ENCODE measurements around the gene ALG11. TPM values are rescaled to one million over a fixed set of nuclear protein-coding genes. Genes with fewer than 3 reads are reported as not detected.

The ALG11 gene
- total and polyA plus RNA-seq, 2 donors (not counting 1 experiment from before 2014, with no cell fraction given) = 3.2 to 38.8 TPM

DNA sequence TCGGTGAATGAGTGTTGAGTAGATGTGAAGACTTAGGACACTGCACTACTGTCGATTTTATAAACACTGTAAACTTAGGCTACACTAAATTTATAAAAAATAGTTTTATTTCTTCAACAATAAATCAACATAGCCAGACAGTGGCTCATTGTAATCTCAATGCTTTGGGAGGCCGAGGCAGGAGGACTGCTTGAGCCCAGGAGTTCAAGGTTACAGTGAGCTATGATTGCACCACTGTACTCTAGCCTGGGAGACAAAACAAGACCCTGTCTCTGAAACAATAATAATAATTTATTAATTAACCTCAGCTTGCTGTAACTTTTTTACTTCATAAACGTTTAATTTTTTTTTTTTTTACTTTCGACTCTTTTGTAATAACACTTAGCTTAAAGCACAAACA is 35.3 kb upstream of the ALG11 start:
- Mint-ChIP-seq H3K9me3 (ENCODE audit: insufficient read depth) (no peaks in the 10 kb centered on the region), H3K27me3 (peaks cover 11% of the 10 kb centered on the region), H3K27ac (no peak overlapping the region), H3K4me1 (no peaks in the 10 kb centered on the region), H3K4me3 (no peak overlapping the region)
- Histone ChIP-seq H3K9ac (ENCODE audit: low read length) (no peak overlapping the region), H3K4me2 (replicated peaks; ENCODE audit: low read depth, low read length, poor library complexity, severe bottlenecking) (no peak overlapping the region), H3K4me1 (ENCODE audit: control insufficient read depth in 2 of 2, insufficient read depth in 2 of 2, low read length in 2 of 2) (no peaks in the 10 kb centered on the region), H3K36me3 (replicated peaks in 1 of 2; ENCODE audit: control extremely low read depth in 1 of 2, control insufficient read depth in 1 of 2, extremely low read depth in 1 of 2, insufficient read depth in 2 of 2, low read length in 1 of 2) (no peaks in the 10 kb centered on the region), H2AFZ (ENCODE audit: insufficient read depth, low read depth, low read length, poor library complexity, severe bottlenecking) (no peak overlapping the region), H3K27ac (ENCODE audit: low read length in 2 of 2) (no peak overlapping the region), H3K4me3 (ENCODE audit: control extremely low read depth in 1 of 5, extremely low read depth in 1 of 5, insufficient read depth in 1 of 5, low read depth in 2 of 5, low read length in 4 of 5) (no peak overlapping the region), H3K79me2 (ENCODE audit: control insufficient read depth, insufficient read depth, low read length) (no peaks in the 10 kb centered on the region), H4K20me1 (ENCODE audit: control insufficient read depth, insufficient read depth, low read length, poor library complexity, severe bottlenecking) (no peaks in the 10 kb centered on the region), H3K9me3 (ENCODE audit: control extremely low read depth in 1 of 3, control insufficient read depth in 2 of 3, insufficient read depth in 1 of 3, low read length in 2 of 3) (no peaks in the 10 kb centered on the region), H3K27me3 (replicated peaks in 1 of 4; ENCODE audit: control extremely low read depth in 1 of 4, control insufficient read depth in 3 of 4, insufficient read depth in 4 of 4, low read length in 3 of 4) (no peaks in the 10 kb centered on the region)
- POLR2A ChIA-PET = no interaction called here
- TF ChIP-seq, protein P1, sequence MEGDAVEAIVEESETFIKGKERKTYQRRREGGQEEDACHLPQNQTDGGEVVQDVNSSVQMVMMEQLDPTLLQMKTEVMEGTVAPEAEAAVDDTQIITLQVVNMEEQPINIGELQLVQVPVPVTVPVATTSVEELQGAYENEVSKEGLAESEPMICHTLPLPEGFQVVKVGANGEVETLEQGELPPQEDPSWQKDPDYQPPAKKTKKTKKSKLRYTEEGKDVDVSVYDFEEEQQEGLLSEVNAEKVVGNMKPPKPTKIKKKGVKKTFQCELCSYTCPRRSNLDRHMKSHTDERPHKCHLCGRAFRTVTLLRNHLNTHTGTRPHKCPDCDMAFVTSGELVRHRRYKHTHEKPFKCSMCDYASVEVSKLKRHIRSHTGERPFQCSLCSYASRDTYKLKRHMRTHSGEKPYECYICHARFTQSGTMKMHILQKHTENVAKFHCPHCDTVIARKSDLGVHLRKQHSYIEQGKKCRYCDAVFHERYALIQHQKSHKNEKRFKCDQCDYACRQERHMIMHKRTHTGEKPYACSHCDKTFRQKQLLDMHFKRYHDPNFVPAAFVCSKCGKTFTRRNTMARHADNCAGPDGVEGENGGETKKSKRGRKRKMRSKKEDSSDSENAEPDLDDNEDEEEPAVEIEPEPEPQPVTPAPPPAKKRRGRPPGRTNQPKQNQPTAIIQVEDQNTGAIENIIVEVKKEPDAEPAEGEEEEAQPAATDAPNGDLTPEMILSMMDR (IDR thresholded peaks at IDR 0.05) = no peak
- no peak for TF ChIP-seq EZH2 (IDR thresholded peaks at IDR 0.05; ENCODE audit: borderline replicate concordance, insufficient read depth, low read depth, low read length, poor library complexity, severe bottlenecking)
- CTCF ChIA-PET = interaction anchor here (0.6 kb wide), 1 partner anchor 762 kb away, joined by 4 read pairs; no protein-coding TSS in a partner anchor
- ATAC-seq (ENCODE audit: low read depth) (no peak), DNase-seq (no peak)
- intact Hi-C loops (cut with micrococcal nuclease) = no loop called here
- WGBS (ENCODE audit: insufficient coverage) = 100% methylated on average over 1 of the region's 5 CpGs

DNA sequence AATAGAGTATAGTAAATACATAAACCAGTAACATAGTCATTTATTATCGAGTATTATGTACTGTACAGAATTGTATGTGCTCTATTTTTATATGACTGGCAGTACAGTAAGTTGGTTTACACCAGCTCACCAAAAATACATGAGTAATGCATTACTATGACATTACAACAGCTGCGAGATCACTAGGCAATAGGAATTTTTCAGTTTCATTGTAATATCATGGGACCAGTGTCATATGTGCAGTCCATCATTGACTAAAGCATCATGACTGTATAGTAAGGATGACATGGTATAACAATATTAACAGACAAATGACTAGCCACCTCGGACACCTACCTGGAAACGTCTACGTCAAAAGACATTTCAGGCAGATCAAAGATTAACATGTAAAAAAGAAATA is 34.6 kb upstream of the ALG11 start:
- Mint-ChIP-seq H3K9me3 (ENCODE audit: insufficient read depth) (no peaks in the 10 kb centered on the region), H3K4me1 (no peaks in the 10 kb centered on the region), H3K4me3 (no peak overlapping the region), H3K27ac (no peak overlapping the region), H3K27me3 (peaks cover 9% of the 10 kb centered on the region)
- no peaks in the 10 kb centered on the region for H3K9me3 ChIP-seq (ENCODE audit: control extremely low read depth in 1 of 3, control insufficient read depth in 2 of 3, insufficient read depth in 1 of 3, low read length in 2 of 3)
- intact Hi-C loops (cut with micrococcal nuclease) = no loop called here
- WGBS (ENCODE audit: insufficient coverage) = no CpG with 5 or more reads among the region's 5 CpGs
- H3K4me2 ChIP-seq (replicated peaks; ENCODE audit: low read depth, low read length, poor library complexity, severe bottlenecking) = no peak overlapping the region
- no peak for TF ChIP-seq EZH2 (IDR thresholded peaks at IDR 0.05; ENCODE audit: borderline replicate concordance, insufficient read depth, low read depth, low read length, poor library complexity, severe bottlenecking)
- H4K20me1 ChIP-seq (ENCODE audit: control insufficient read depth, insufficient read depth, low read length, poor library complexity, severe bottlenecking) = no peaks in the 10 kb centered on the region
- H3K27ac ChIP-seq (ENCODE audit: low read length in 2 of 2) = no peak overlapping the region
- H2AFZ ChIP-seq (ENCODE audit: insufficient read depth, low read depth, low read length, poor library complexity, severe bottlenecking) = no peak overlapping the region
- H3K9ac ChIP-seq (ENCODE audit: low read length) = no peak overlapping the region
- H3K36me3 ChIP-seq (replicated peaks in 1 of 2; ENCODE audit: control extremely low read depth in 1 of 2, control insufficient read depth in 1 of 2, extremely low read depth in 1 of 2, insufficient read depth in 2 of 2, low read length in 1 of 2) = no peaks in the 10 kb centered on the region
- CTCF ChIA-PET = no interaction called here
- no peaks in the 10 kb centered on the region for H3K4me1 ChIP-seq (ENCODE audit: control insufficient read depth in 2 of 2, insufficient read depth in 2 of 2, low read length in 2 of 2)
- no peaks in the 10 kb centered on the region for H3K27me3 ChIP-seq (replicated peaks in 1 of 4; ENCODE audit: control extremely low read depth in 1 of 4, control insufficient read depth in 3 of 4, insufficient read depth in 4 of 4, low read length in 3 of 4)
- ATAC-seq (ENCODE audit: low read depth) (no peak), DNase-seq (no peak)
- no peaks in the 10 kb centered on the region for H3K79me2 ChIP-seq (ENCODE audit: control insufficient read depth, insufficient read depth, low read length)
- POLR2A ChIA-PET = no interaction called here
- H3K4me3 ChIP-seq (ENCODE audit: control extremely low read depth in 1 of 5, extremely low read depth in 1 of 5, insufficient read depth in 1 of 5, low read depth in 2 of 5, low read length in 4 of 5) = no peak overlapping the region
